Cardiac muscle cell (in vitro differentiated cells and primary cell): Measurements from ENCODE around the gene PAK1IP1. TPM values are rescaled to one million over a fixed set of nuclear protein-coding genes. Genes with fewer than 3 reads are reported as not detected.
"Not testable (repeated sequence)": the region's sequence is repeated elsewhere in the genome, so short reads cannot be mapped to it uniquely, and the experiment has no call there.

Experiments used
- DNase-seq, 2 donors: peaks; one replicate each; pipeline versions ENCODE4 v3.0.0 to v3.0.0-alpha.2; 2010 to 2017; ENCODE audit warnings: low read depth in 1 of 2, low spot score in 1 of 2
- H3K27ac ChIP-seq: fragments of 200-600 bp; sonication (generic); 2 replicates; pipeline ENCODE4 v1.5.1; 2016
- H3K27me3 ChIP-seq: fragments of 200-600 bp; sonication (generic); 2 replicates; pipeline ENCODE4 v1.6.0; 2016; ENCODE audit warnings: control low read depth
- H3K36me3 ChIP-seq: fragments of 200-600 bp; sonication (generic); 2 replicates; pipeline ENCODE4 v1.5.1; 2016; ENCODE audit warnings: control low read depth
- H3K4me1 ChIP-seq: fragments of 200-600 bp; sonication (generic); 2 replicates; pipeline ENCODE4 v1.8.1; 2017; ENCODE audit warnings: low read depth, mild to moderate bottlenecking, mixed run types
- H3K4me3 ChIP-seq: fragments of 200-600 bp; sonication (generic); 2 replicates; pipeline ENCODE4 v1.5.1; 2016; ENCODE audit warnings: mild to moderate bottlenecking
- H3K9me3 ChIP-seq: fragments of 200-600 bp; sonication (generic); 2 replicates; pipeline ENCODE4 v1.5.1; 2017; ENCODE audit warnings: low read depth, mild to moderate bottlenecking, control low read depth
- polyA plus RNA-seq: library from polyadenylated mRNA; unstranded; fragments of >200 nt; fragmentation: Nextera tagmentation; extraction: Ambion mirVana; gene quantifications from 2 replicates; pipeline ENCODE4 v1.2.1, GENCODE V29; 2016
- total RNA-seq: library from RNA; depleted of rRNA; stranded (reverse); fragments of >200 nt; gene quantifications from 2 replicates; pipeline ENCODE4 v1.2.3, GENCODE V29; 2016
- TF ChIP-seq, protein P1 (sequence below): IDR thresholded peaks from 2 replicates; pipeline ENCODE4 v1.5.1; 2012; ENCODE audit warnings: low read depth, mild to moderate bottlenecking, low read length

Gene PAK1IP1
- total and polyA plus RNA-seq, 2 experiments from 2014 or later = 10.4 to 14.6 TPM

- no peak for DNase-seq
- TF ChIP-seq, protein P1, sequence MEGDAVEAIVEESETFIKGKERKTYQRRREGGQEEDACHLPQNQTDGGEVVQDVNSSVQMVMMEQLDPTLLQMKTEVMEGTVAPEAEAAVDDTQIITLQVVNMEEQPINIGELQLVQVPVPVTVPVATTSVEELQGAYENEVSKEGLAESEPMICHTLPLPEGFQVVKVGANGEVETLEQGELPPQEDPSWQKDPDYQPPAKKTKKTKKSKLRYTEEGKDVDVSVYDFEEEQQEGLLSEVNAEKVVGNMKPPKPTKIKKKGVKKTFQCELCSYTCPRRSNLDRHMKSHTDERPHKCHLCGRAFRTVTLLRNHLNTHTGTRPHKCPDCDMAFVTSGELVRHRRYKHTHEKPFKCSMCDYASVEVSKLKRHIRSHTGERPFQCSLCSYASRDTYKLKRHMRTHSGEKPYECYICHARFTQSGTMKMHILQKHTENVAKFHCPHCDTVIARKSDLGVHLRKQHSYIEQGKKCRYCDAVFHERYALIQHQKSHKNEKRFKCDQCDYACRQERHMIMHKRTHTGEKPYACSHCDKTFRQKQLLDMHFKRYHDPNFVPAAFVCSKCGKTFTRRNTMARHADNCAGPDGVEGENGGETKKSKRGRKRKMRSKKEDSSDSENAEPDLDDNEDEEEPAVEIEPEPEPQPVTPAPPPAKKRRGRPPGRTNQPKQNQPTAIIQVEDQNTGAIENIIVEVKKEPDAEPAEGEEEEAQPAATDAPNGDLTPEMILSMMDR = no peak
- H3K9me3 ChIP-seq = no peaks in the 10 kb centered on the region
- no peaks in the 10 kb centered on the region for H3K27me3 ChIP-seq
- H3K4me1 ChIP-seq = no peaks in the 10 kb centered on the region
- no peak overlapping the region for H3K4me3 ChIP-seq
- H3K27ac ChIP-seq = no peak overlapping the region
- H3K36me3 ChIP-seq = peaks cover 1% of the 10 kb centered on the region
Measured at GRCh38 chr6:10713962-10714361, 19.2 kb downstream of the PAK1IP1 start.

DNA sequence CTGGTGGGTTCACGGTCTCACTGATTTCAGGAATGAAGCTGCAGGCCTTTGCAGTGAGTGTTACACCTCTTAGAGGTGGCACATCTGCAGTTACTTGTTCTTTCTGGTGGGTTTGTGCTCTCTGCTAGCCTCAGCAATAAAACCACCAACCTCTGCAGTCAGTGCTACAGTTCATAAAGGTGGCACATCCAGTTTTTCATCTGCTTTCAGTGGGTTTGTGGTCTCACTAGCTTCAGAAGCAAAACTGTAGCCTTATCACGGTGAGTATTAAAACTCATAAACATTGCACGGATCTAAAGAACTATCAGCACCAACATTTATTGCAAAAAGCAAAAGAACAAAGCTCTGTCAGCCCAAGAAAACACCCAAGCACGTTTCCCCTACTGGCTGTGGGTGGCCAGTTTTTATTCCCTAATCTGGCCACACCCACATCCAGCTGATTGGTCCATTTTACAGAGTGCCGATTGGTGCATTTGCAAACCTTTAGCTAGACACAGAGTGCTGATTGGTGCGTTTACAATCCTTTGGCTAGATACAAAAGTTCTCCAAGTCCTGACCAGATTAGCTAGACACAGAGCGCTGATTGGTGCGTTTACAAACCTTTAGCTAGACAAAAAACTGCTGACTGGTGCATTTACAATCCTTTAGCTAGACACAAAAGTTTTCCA lies 24.7 kb downstream of the PAK1IP1 start:
- Histone ChIP-seq H3K9me3 (no peaks in the 10 kb centered on the region), H3K4me3 (no peak overlapping the region), H3K4me1 (peaks cover 7% of the 10 kb centered on the region), H3K36me3 (no peaks in the 10 kb centered on the region), H3K27ac (no peak overlapping the region), H3K27me3 (no peaks in the 10 kb centered on the region)
- TF ChIP-seq, protein P1 = no peak
- peak in 1 of 2 donors; percentile 19 for DNase-seq

- TF ChIP-seq, protein P1 = no peak
- Histone ChIP-seq H3K4me1 (peaks cover 12% of the 10 kb centered on the region), H3K9me3 (no peaks in the 10 kb centered on the region), H3K4me3 (no peak overlapping the region), H3K27me3 (no peaks in the 10 kb centered on the region), H3K36me3 (no peaks in the 10 kb centered on the region), H3K27ac (no peak overlapping the region)
- peak in 1 of 2 donors; percentile 25 for DNase-seq
Measured at GRCh38 chr6:10719964-10720264, 25.1 kb downstream of the PAK1IP1 start.

DNA sequence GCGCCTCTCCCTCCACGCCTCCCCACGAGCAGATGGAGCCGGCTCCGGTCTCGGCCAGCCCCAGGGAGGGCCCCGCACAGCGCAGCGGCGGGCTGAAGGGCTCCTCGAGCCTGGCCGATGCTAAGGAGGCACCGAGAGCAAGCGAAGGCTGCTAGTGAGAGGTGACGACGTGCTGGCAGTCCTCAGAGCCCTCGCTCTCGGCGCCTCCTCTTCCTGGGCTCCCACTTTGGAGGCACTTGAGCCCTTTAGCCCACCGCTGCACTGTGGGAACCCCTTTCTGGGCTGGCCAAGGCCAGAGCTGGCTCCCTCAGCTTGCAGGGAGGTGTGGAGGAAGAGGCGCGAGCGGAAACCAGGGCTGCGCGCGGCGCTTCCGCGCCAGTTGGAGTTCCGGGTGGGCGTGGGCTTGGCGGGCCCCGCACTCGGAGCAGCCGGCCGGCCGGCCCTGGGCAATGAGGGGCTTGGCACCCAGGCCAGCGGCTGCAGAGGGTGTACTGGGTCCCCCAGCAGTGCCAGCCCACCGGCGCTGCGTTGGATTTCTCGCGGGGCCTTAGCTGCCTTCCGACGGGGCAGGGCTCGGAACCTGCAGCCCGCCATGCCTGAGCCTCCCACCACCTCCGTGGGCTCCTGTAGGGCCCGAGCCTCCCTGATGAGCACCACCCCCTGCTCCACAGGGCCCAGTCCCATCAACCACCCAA lies 25.6 kb downstream of the PAK1IP1 start:
- no peak overlapping the region for H3K27ac ChIP-seq
- peaks cover 17% of the 10 kb centered on the region for H3K4me1 ChIP-seq
- H3K27me3 ChIP-seq = no peaks in the 10 kb centered on the region
- H3K4me3 ChIP-seq = no peak overlapping the region
- no peaks in the 10 kb centered on the region for H3K9me3 ChIP-seq
- peak in 1 of 2 donors; percentile 35 for DNase-seq
- H3K36me3 ChIP-seq = peaks cover under 1% of the 10 kb centered on the region
- TF ChIP-seq, protein P1 = no peak

GRCh38 chr6:10720960-10721849 lies 26.4 kb downstream of the PAK1IP1 start:
- H3K27me3 ChIP-seq, H3K4me3 ChIP-seq, H3K9me3 ChIP-seq, H3K36me3 ChIP-seq, DNase-seq: not testable (repeated sequence)
- Histone ChIP-seq H3K27ac (peak overlapping the region; percentile 4), H3K4me1 (peaks cover 23% of the 10 kb centered on the region)
